Transverse colon (tissue), 3 donors: ENCODE measurements around the gene CPN1.

ENCODE experiments used
- CTCF ChIP-seq, 5 experiments: fragments of 200-600 bp in 3 of 5; fragments of 450-650 bp in 2 of 5; sonication (generic) in 3 of 5; IDR thresholded peaks; 1 replicate in 2 of 5; 2 replicates in 3 of 5; pipeline ENCODE4 v1.5.1; 2016 to 2017; ENCODE audit warnings: antibody characterized with exemption in 5 of 5, inconsistent platforms in 3 of 5, mild to moderate bottlenecking in 2 of 5, moderate library complexity in 1 of 5
- POLR2A ChIP-seq: fragments of 450-650 bp; IDR thresholded peaks from one replicate; pipeline ENCODE4 v1.6.1; 2016; ENCODE audit warnings: antibody characterized with exemption, mild to moderate bottlenecking, moderate library complexity

GRCh38 chr10:100013621-100014020 is 68.0 kb downstream of the CPN1 start:
- TF ChIP-seq CTCF (IDR thresholded peaks at IDR 0.05) (no peak), POLR2A (no peak)
